Omental fat pad (tissue), 4 donors: ENCODE data around the gene FBXO46. TPM values are rescaled to one million over a fixed set of nuclear protein-coding genes. Genes with fewer than 3 reads are reported as not detected.
A peak's percentile ranks its signal among the peaks of the same experiment; 100 is the strongest.

Experiments used
- ATAC-seq: fragments of 150-250 bp; one replicate; pipeline ENCODE4 v1.9.1; 2016; ENCODE audit warnings: mild to moderate bottlenecking, moderate library complexity; ENCODE audit not compliant: low FRiP score
- DNase-seq: peaks from one replicate; pipeline ENCODE4 v3.0.0-alpha.2; 2019; ENCODE audit warnings: low spot score
- CTCF ChIP-seq, 3 donors: fragments of 450-650 bp; IDR thresholded peaks; one replicate each; pipeline ENCODE4 v1.5.1; 2016 to 2017; ENCODE audit warnings: antibody characterized with exemption in 3 of 3, mild to moderate bottlenecking in 3 of 3, moderate library complexity in 2 of 3
- total RNA-seq, 4 donors: library from RNA; depleted of rRNA; stranded (reverse); fragments of >200 nt; gene quantifications; one replicate each; pipeline ENCODE4 v1.1.0, GENCODE V29; 2016

The FBXO46 gene
- total RNA-seq, 4 donors from 2014 or later: 5.8 to 7.6 (median 6.7) TPM

- ATAC-seq: no peak
Observed at GRCh38 chr19:45773384-45773783, 42.7 kb upstream of the FBXO46 start.

GRCh38 chr19:45772912-45773311 lies 42.2 kb upstream of the FBXO46 start:
- no peak for TF ChIP-seq CTCF (IDR thresholded peaks at IDR 0.05)
- ATAC-seq (no peak), DNase-seq (no peak)

More at GRCh38 chr19:45773384-45773783, 42.7 kb upstream of the FBXO46 start:
- no peak for TF ChIP-seq CTCF (IDR thresholded peaks at IDR 0.05)
- no peak for DNase-seq

GRCh38 chr19:45772130-45772840 lies 41.6 kb upstream of the FBXO46 start:
- no peak for TF ChIP-seq CTCF (IDR thresholded peaks at IDR 0.05)
- DNase-seq (no peak), ATAC-seq (no peak)

- TF ChIP-seq CTCF (IDR thresholded peaks at IDR 0.05): no peak
- ATAC-seq (no peak), DNase-seq (no peak)
Observed at GRCh38 chr19:45771311-45771933, 40.7 kb upstream of the FBXO46 start.

GRCh38 chr19:45770192-45771101 lies 39.8 kb upstream of the FBXO46 start:
- DNase-seq (peak; percentile 83), ATAC-seq (peak; percentile 75)
- TF ChIP-seq CTCF (IDR thresholded peaks at IDR 0.05): peak in 2 of 3 donors; percentile 60 to 94

- DNase-seq: no peak
- no peak for ATAC-seq
- no peak for TF ChIP-seq CTCF (IDR thresholded peaks at IDR 0.05)
Observed at GRCh38 chr19:45769821-45770191, 39.1 kb upstream of the FBXO46 start.
